Thoracic aorta (tissue), 2 donors: Measurements from ENCODE around the gene MYH1. TPM values are rescaled to one million over a fixed set of nuclear protein-coding genes. Genes with fewer than 3 reads are reported as not detected.

Experiments
- ATAC-seq: fragments of 150-250 bp; one replicate; pipeline ENCODE4 v1.8.0; 2017; ENCODE audit warnings: low read depth; ENCODE audit not compliant: insufficient number of reproducible peaks, low FRiP score
- DNase-seq: peaks from one replicate; pipeline ENCODE4 v3.0.0-alpha.2; 2020; ENCODE audit warnings: low spot score
- H3K27ac ChIP-seq, 2 donors: fragments of 200-600 bp; sonication (generic); 1 replicate in 1 of 2; 2 replicates in 1 of 2; pipeline ENCODE4 v1.5.1; 2016; ENCODE audit warnings: mild to moderate bottlenecking in 2 of 2, moderate library complexity in 2 of 2
- H3K27me3 ChIP-seq: fragments of 200-600 bp; sonication (generic); replicated peaks from 2 replicates; pipeline ENCODE4 v1.6.0; 2016; ENCODE audit warnings: mild to moderate bottlenecking; ENCODE audit not compliant: insufficient read depth
- H3K36me3 ChIP-seq: fragments of 200-600 bp; sonication (generic); one replicate; pipeline ENCODE4 v1.5.1; 2016
- H3K4me1 ChIP-seq, 2 donors: fragments of 200-600 bp; sonication (generic); 1 replicate in 1 of 2; 2 replicates in 1 of 2; pipeline versions ENCODE4 v1.5.1 to v1.6.0; 2016; ENCODE audit warnings: low read depth in 2 of 2, mild to moderate bottlenecking in 1 of 2; ENCODE audit not compliant: control insufficient read depth in 1 of 2
- H3K4me3 ChIP-seq: fragments of 200-600 bp; sonication (generic); 2 replicates; pipeline ENCODE4 v1.5.1; 2016; ENCODE audit warnings: mild to moderate bottlenecking
- H3K9me3 ChIP-seq: fragments of 200-600 bp; sonication (generic); 2 replicates; pipeline ENCODE4 v1.5.1; 2016
- CTCF ChIP-seq: fragments of 200-600 bp; sonication (generic); IDR thresholded peaks from one replicate; pipeline ENCODE4 v1.5.1; 2019; ENCODE audit warnings: antibody characterized with exemption
- total RNA-seq, 2 donors: library from RNA; depleted of rRNA; stranded (reverse); fragments of >200 nt; gene quantifications; one replicate each; pipeline versions ENCODE4 v1.1.0 to v1.2.3, GENCODE V29; 2016

Gene MYH1
- total RNA-seq, 2 donors from 2014 or later, result not detected

- ATAC-seq, result no peak
- H3K9me3 ChIP-seq, result no peaks in the 10 kb centered on the region
- H3K4me1 ChIP-seq, result no peaks in the 10 kb centered on the region
- no peak for TF ChIP-seq CTCF
- H3K36me3 ChIP-seq, result no peaks in the 10 kb centered on the region
- no peaks in the 10 kb centered on the region for H3K27me3 ChIP-seq
- no peak overlapping the region for H3K27ac ChIP-seq
- no peak overlapping the region for H3K4me3 ChIP-seq
- DNase-seq, result no peak
Observed at GRCh38 chr17:10527419-10527818, 9.1 kb upstream of the MYH1 start.

- Histone ChIP-seq H3K27me3 (no peaks in the 10 kb centered on the region), H3K36me3 (no peaks in the 10 kb centered on the region), H3K4me1 (no peaks in the 10 kb centered on the region), H3K27ac (no peak overlapping the region), H3K9me3 (no peaks in the 10 kb centered on the region), H3K4me3 (no peak overlapping the region)
- TF ChIP-seq CTCF, result no peak
- DNase-seq, result no peak
- no peak for ATAC-seq
Observed at GRCh38 chr17:10526517-10526916, 8.2 kb upstream of the MYH1 start.

- H3K9me3 ChIP-seq, result no peaks in the 10 kb centered on the region
- H3K4me3 ChIP-seq, result no peak overlapping the region
- H3K27ac ChIP-seq, result no peak overlapping the region
- H3K36me3 ChIP-seq, result no peaks in the 10 kb centered on the region
- DNase-seq (no peak), ATAC-seq (no peak)
- no peak for TF ChIP-seq CTCF
- H3K27me3 ChIP-seq, result no peaks in the 10 kb centered on the region
- no peaks in the 10 kb centered on the region for H3K4me1 ChIP-seq
Observed at GRCh38 chr17:10523064-10523463, 4.7 kb upstream of the MYH1 start.

- Histone ChIP-seq H3K4me1 (no peaks in the 10 kb centered on the region), H3K27me3 (no peaks in the 10 kb centered on the region), H3K36me3 (no peaks in the 10 kb centered on the region), H3K9me3 (no peaks in the 10 kb centered on the region), H3K4me3 (no peak overlapping the region), H3K27ac (no peak overlapping the region)
- TF ChIP-seq CTCF, result no peak
- DNase-seq (no peak), ATAC-seq (no peak)
Observed at GRCh38 chr17:10521949-10522348, 3.6 kb upstream of the MYH1 start.

GRCh38 chr17:10516638-10517037, 1.7 kb downstream of the MYH1 start:
- Histone ChIP-seq H3K36me3 (no peaks in the 10 kb centered on the region), H3K4me3 (no peak overlapping the region), H3K27me3 (no peaks in the 10 kb centered on the region), H3K9me3 (no peaks in the 10 kb centered on the region), H3K4me1 (no peaks in the 10 kb centered on the region), H3K27ac (no peak overlapping the region)
- ATAC-seq (no peak), DNase-seq (no peak)
- TF ChIP-seq CTCF, result no peak
